Esophagus (tissue), 2 donors: ENCODE data around the gene TMEM108. TPM values are rescaled to one million over a fixed set of nuclear protein-coding genes. Genes with fewer than 3 reads are reported as not detected.

ENCODE experiments used
- H3K27ac ChIP-seq, 2 donors: one replicate each; pipeline ENCODE4 v1.5.1; 2013; ENCODE audit warnings: low read depth in 2 of 2, mild to moderate bottlenecking in 2 of 2, inconsistent platforms in 1 of 2, low read length in 1 of 2, moderate library complexity in 1 of 2
- H3K27me3 ChIP-seq, 2 donors: one replicate each; pipeline ENCODE4 v1.6.1; 2013; ENCODE audit warnings: low read length in 2 of 2, control low read depth in 1 of 2, mild to moderate bottlenecking in 1 of 2; ENCODE audit not compliant: insufficient read depth in 2 of 2, control insufficient read depth in 1 of 2
- H3K36me3 ChIP-seq, 2 donors: one replicate each; pipeline ENCODE4 v1.6.1; 2013; ENCODE audit warnings: low read length in 1 of 2; ENCODE audit not compliant: control insufficient read depth in 2 of 2, insufficient read depth in 2 of 2
- H3K4me1 ChIP-seq, 2 donors: one replicate each; pipeline ENCODE4 v1.6.1; 2013; ENCODE audit warnings: low read length in 1 of 2; ENCODE audit not compliant: control insufficient read depth in 2 of 2, insufficient read depth in 2 of 2
- H3K4me3 ChIP-seq, 2 donors: one replicate each; pipeline ENCODE4 v1.5.1; 2013; ENCODE audit warnings: low read length in 2 of 2, mild to moderate bottlenecking in 2 of 2, low read depth in 1 of 2, moderate library complexity in 1 of 2
- H3K9me3 ChIP-seq, 2 donors: one replicate each; pipeline ENCODE4 v1.6.1; 2013; ENCODE audit warnings: mild to moderate bottlenecking in 2 of 2, low read depth in 1 of 2, low read length in 1 of 2, moderate library complexity in 1 of 2; ENCODE audit not compliant: control insufficient read depth in 2 of 2, insufficient read depth in 1 of 2
- WGBS, 2 donors: extraction: QIAGEN DNeasy Blood & Tissue Kit; methylation state at CpG; one replicate each; pipeline ENCODE4 v1.1.7; 2013; 5-methylcytosine and 5-hydroxymethylcytosine counted together
- polyA plus RNA-seq, 2 donors: library from polyadenylated mRNA; stranded (reverse); fragments of 200-250 nt; gene quantifications; one replicate each; pipeline ENCODE4 v1.2.3, GENCODE V29; 2013
- donor health status: healthy with polysubstance abuse.
- donor health status: Bipolar disorder and iron deficiency.

Gene TMEM108
- polyA plus RNA-seq, 2 donors = 0.41 to 2.7 TPM

GRCh38 chr3:133419151-133419909, 381.1 kb downstream of the TMEM108 start:
- 88 to 91% methylated on average over 15 of the region's 15 CpGs for WGBS, 2 donors
- H3K27me3 ChIP-seq = no peaks in the 10 kb centered on the region
- H3K4me3 ChIP-seq = no peak overlapping the region
- H3K36me3 ChIP-seq = no peaks in the 10 kb centered on the region
- no peaks in the 10 kb centered on the region for H3K9me3 ChIP-seq
- no peak overlapping the region for H3K27ac ChIP-seq
- peaks cover 0 to 2% of the 10 kb centered on the region in 2 donors for H3K4me1 ChIP-seq

- no peak overlapping the region for H3K27ac ChIP-seq
- H3K36me3 ChIP-seq = no peaks in the 10 kb centered on the region
- H3K27me3 ChIP-seq = no peaks in the 10 kb centered on the region
- H3K9me3 ChIP-seq = no peaks in the 10 kb centered on the region
- H3K4me3 ChIP-seq = no peak overlapping the region
- WGBS, 2 donors = 79 to 80% methylated on average over 9 of the region's 9 CpGs
- peaks cover 2 to 4% of the 10 kb centered on the region in 2 donors for H3K4me1 ChIP-seq
These were observed 387.0 kb downstream of the TMEM108 start for GRCh38 chr3:133424937-133425869.

GRCh38 chr3:133425898-133426297, 387.7 kb downstream of the TMEM108 start:
- H3K27ac ChIP-seq = no peak overlapping the region
- H3K4me1 ChIP-seq = peaks cover 2 to 4% of the 10 kb centered on the region in 2 donors
- no peaks in the 10 kb centered on the region for H3K27me3 ChIP-seq
- 83 to 89% methylated on average over 3 of the region's 3 CpGs for WGBS, 2 donors
- H3K4me3 ChIP-seq = no peak overlapping the region
- H3K9me3 ChIP-seq = no peaks in the 10 kb centered on the region
- H3K36me3 ChIP-seq = no peaks in the 10 kb centered on the region

- no peak overlapping the region for H3K27ac ChIP-seq
- peaks cover 2 to 4% of the 10 kb centered on the region in 2 donors for H3K4me1 ChIP-seq
- 82 to 84% methylated on average over 2 of the region's 2 CpGs for WGBS, 2 donors
- H3K27me3 ChIP-seq = no peaks in the 10 kb centered on the region
- H3K36me3 ChIP-seq = no peaks in the 10 kb centered on the region
- H3K9me3 ChIP-seq = no peaks in the 10 kb centered on the region
- H3K4me3 ChIP-seq = no peak overlapping the region
These were observed 388.5 kb downstream of the TMEM108 start for GRCh38 chr3:133426721-133427120.

GRCh38 chr3:133428552-133428951, 390.4 kb downstream of the TMEM108 start:
- Histone ChIP-seq H3K9me3 (no peaks in the 10 kb centered on the region), H3K4me3 (no peak overlapping the region), H3K4me1 (peaks cover under 1 to 4% of the 10 kb centered on the region in 2 donors), H3K36me3 (no peaks in the 10 kb centered on the region), H3K27ac (no peak overlapping the region), H3K27me3 (no peaks in the 10 kb centered on the region)
- 45 to 49% methylated on average over 12 of the region's 12 CpGs for WGBS, 2 donors

- Histone ChIP-seq H3K27me3 (no peaks in the 10 kb centered on the region), H3K27ac (no peak overlapping the region), H3K36me3 (no peaks in the 10 kb centered on the region), H3K4me3 (no peak overlapping the region), H3K4me1 (peaks cover 0 to 4% of the 10 kb centered on the region in 2 donors), H3K9me3 (no peaks in the 10 kb centered on the region)
These were observed 390.9 kb downstream of the TMEM108 start for GRCh38 chr3:133429063-133429462.

GRCh38 chr3:133439563-133439962, 401.4 kb downstream of the TMEM108 start:
- H3K9me3 ChIP-seq = no peaks in the 10 kb centered on the region
- no peaks in the 10 kb centered on the region for H3K36me3 ChIP-seq
- H3K4me3 ChIP-seq = no peak overlapping the region
- no peaks in the 10 kb centered on the region for H3K27me3 ChIP-seq
- no peaks in the 10 kb centered on the region for H3K4me1 ChIP-seq
- 96 to 98% methylated on average over 2 of the region's 2 CpGs for WGBS, 2 donors
- H3K27ac ChIP-seq = no peak overlapping the region

GRCh38 chr3:133440652-133441051, 402.5 kb downstream of the TMEM108 start:
- H3K27me3 ChIP-seq = no peaks in the 10 kb centered on the region
- no peaks in the 10 kb centered on the region for H3K4me1 ChIP-seq
- no peaks in the 10 kb centered on the region for H3K9me3 ChIP-seq
- H3K27ac ChIP-seq = no peak overlapping the region
- no peaks in the 10 kb centered on the region for H3K36me3 ChIP-seq
- no peak overlapping the region for H3K4me3 ChIP-seq
- WGBS, 2 donors = 84 to 88% methylated on average over 2 of the region's 2 CpGs

GRCh38 chr3:133441867-133442270, 403.7 kb downstream of the TMEM108 start:
- H3K27me3 ChIP-seq = no peaks in the 10 kb centered on the region
- no peak overlapping the region for H3K4me3 ChIP-seq
- WGBS, 2 donors = 64 to 66% methylated on average over 3 of the region's 3 CpGs
- H3K36me3 ChIP-seq = no peaks in the 10 kb centered on the region
- no peaks in the 10 kb centered on the region for H3K9me3 ChIP-seq
- H3K27ac ChIP-seq = no peak overlapping the region
- no peaks in the 10 kb centered on the region for H3K4me1 ChIP-seq
